ENCODE results near the gene PPP1R1B.

Gene PPP1R1B

GRCh38 chr17:39615434-39615833 is 11.3 kb upstream of the PPP1R1B start:
- DNase-seq (ENCODE audit: low read depth in 2 of 2): no peak

GRCh38 chr17:39617100-39617445 is 9.7 kb upstream of the PPP1R1B start:
- DNase-seq (ENCODE audit: low read depth in 2 of 2): no peak

- DNase-seq (ENCODE audit: low read depth in 2 of 2): peak; percentile 14 to 23
These were observed 9.1 kb upstream of the PPP1R1B start for GRCh38 chr17:39617446-39618245.

GRCh38 chr17:39618246-39618913 is 8.4 kb upstream of the PPP1R1B start:
- no peak for DNase-seq (ENCODE audit: low read depth in 2 of 2)

- DNase-seq (ENCODE audit: low read depth in 2 of 2): no peak
These were observed 7.6 kb upstream of the PPP1R1B start for GRCh38 chr17:39618956-39619785.

GRCh38 chr17:39619786-39620101 is 7.0 kb upstream of the PPP1R1B start:
- no peak for DNase-seq (ENCODE audit: low read depth in 2 of 2)

- peak; percentile 70 to 83 for DNase-seq (ENCODE audit: low read depth in 2 of 2)
These were observed 5.0 kb upstream of the PPP1R1B start for GRCh38 chr17:39621523-39622379.

- DNase-seq (ENCODE audit: low read depth in 2 of 2): no peak
These were observed 4.3 kb upstream of the PPP1R1B start for GRCh38 chr17:39622380-39623006.

GRCh38 chr17:39623356-39623950 is 3.3 kb upstream of the PPP1R1B start:
- peak; percentile 64 to 79 for DNase-seq (ENCODE audit: low read depth in 2 of 2)

GRCh38 chr17:39624313-39624712 is 2.4 kb upstream of the PPP1R1B start:
- DNase-seq (ENCODE audit: low read depth in 2 of 2): no peak

GRCh38 chr17:39625198-39625785 is 1.5 kb upstream of the PPP1R1B start:
- no peak for DNase-seq (ENCODE audit: low read depth in 2 of 2)

GRCh38 chr17:39627047-39627711 is 427 bp downstream of the PPP1R1B start:
- no peak for DNase-seq (ENCODE audit: low read depth in 2 of 2)

GRCh38 chr17:39627712-39628516 is 1.2 kb downstream of the PPP1R1B start:
- DNase-seq (ENCODE audit: low read depth in 2 of 2): no peak

GRCh38 chr17:39628655-39629493 is 2.1 kb downstream of the PPP1R1B start:
- no peak for DNase-seq (ENCODE audit: low read depth in 2 of 2)

- DNase-seq (ENCODE audit: low read depth in 2 of 2): no peak
These were observed 2.7 kb downstream of the PPP1R1B start for GRCh38 chr17:39629494-39629880.

GRCh38 chr17:39629898-39630297 is 3.1 kb downstream of the PPP1R1B start:
- no peak for DNase-seq (ENCODE audit: low read depth in 2 of 2)

GRCh38 chr17:39631403-39631802 is 4.7 kb downstream of the PPP1R1B start:
- DNase-seq (ENCODE audit: low read depth in 2 of 2): no peak

Measured in activated CD8-positive, alpha-beta memory T cell treated with anti-CD3 and anti-CD28 coated beads for 4 hours (primary cell).